Panc1 (cell line): ENCODE measurements around the gene B3GLCT. TPM values are rescaled to one million over a fixed set of nuclear protein-coding genes. Genes with fewer than 3 reads are reported as not detected.

ENCODE experiments used
- ATAC-seq: fragments of 200-7000 bp; cut with Tn5 transposase; 2 replicates; pipeline ENCODE4 v1.9.1; 2020; ENCODE audit warnings: mild to moderate bottlenecking, moderate library complexity
- BruUV-seq: library from RNA; stranded (reverse); fragments of 400-500 nt; replicated peaks from 2 replicates; lab custom pipeline; 2021; lab: Mats Ljungman, UMichigan
- CTCF ChIA-PET: fragments of 300-600 bp; sonication (Branson Sonifier 250); formaldehyde crosslinking; loops from one replicate; lab custom pipeline; 2022; ENCODE audit warnings: antibody characterized with exemption; lab: Charles Lee
- POLR2A ChIA-PET: fragments of 300-600 bp; sonication (Branson Sonifier 250); formaldehyde crosslinking; loops from one replicate; lab custom pipeline; 2022; ENCODE audit warnings: antibody characterized with exemption; lab: Charles Lee
- DNase-seq: peaks from one replicate; pipeline ENCODE4 v3.0.0-alpha.2; 2010; ENCODE audit warnings: low read depth, low spot score
- H3K27ac ChIP-seq: 2 replicates; pipeline ENCODE4 v1.5.1; 2011; ENCODE audit warnings: mild to moderate bottlenecking, low read length, inconsistent platforms
- H3K27me3 ChIP-seq: fragments of 200-500 bp; sonication (Bioruptor generic); 2 replicates; pipeline ENCODE4 v1.6.0; 2014; ENCODE audit warnings: low read length, inconsistent platforms; ENCODE audit not compliant: control insufficient read depth, insufficient read depth
- H3K36me3 ChIP-seq: fragments of 200-500 bp; sonication (Bioruptor generic); 2 replicates; pipeline ENCODE4 v1.5.1; 2014; ENCODE audit warnings: inconsistent platforms, mild to moderate bottlenecking, low read length, moderate library complexity; ENCODE audit not compliant: control insufficient read depth, insufficient read depth
- H3K4me1 ChIP-seq: 2 replicates; pipeline ENCODE4 v1.5.1; 2011; ENCODE audit warnings: inconsistent platforms, mild to moderate bottlenecking, low read length, moderate library complexity; ENCODE audit not compliant: control insufficient read depth, insufficient read depth
- H3K4me3 ChIP-seq, 2 experiments: 2 replicates each; pipeline ENCODE4 v1.5.1; 2011 to 2012; ENCODE audit warnings: low read depth in 2 of 2, low read length in 2 of 2, mild to moderate bottlenecking in 2 of 2, inconsistent platforms in 1 of 2, moderate library complexity in 1 of 2
- H3K9me3 ChIP-seq: fragments of 200-500 bp; sonication (Bioruptor generic); 2 replicates; pipeline ENCODE4 v1.5.1; 2014; ENCODE audit warnings: low read depth, mild to moderate bottlenecking, inconsistent platforms, low read length, moderate library complexity; ENCODE audit not compliant: control insufficient read depth, insufficient read depth
- POLR2AphosphoS5 ChIP-seq: IDR thresholded peaks from 2 replicates; pipeline ENCODE4 v1.6.1; 2012; ENCODE audit warnings: mild to moderate bottlenecking, low read depth, low read length, moderate library complexity
- SIN3A ChIP-seq: IDR thresholded peaks from 2 replicates; pipeline ENCODE4 v1.6.1; 2012; ENCODE audit warnings: low read depth, mild to moderate bottlenecking, low read length, moderate library complexity, borderline replicate concordance; ENCODE audit not compliant: insufficient read depth
- TCF7L2 ChIP-seq: IDR thresholded peaks from 2 replicates; pipeline ENCODE4 v1.6.1; 2011; ENCODE audit warnings: mild to moderate bottlenecking, low read depth, low read length, inconsistent platforms
- in situ Hi-C: cut with HindIII; loops from 2 replicates; pipeline ENCODE4 v1.10.0; 2016; ENCODE audit warnings: low sequenced_read_pairs, low pct_unique_long_range_greater_than_20kb
- intact Hi-C: fragments of 100-400 bp; cut with micrococcal nuclease; formaldehyde crosslinking; loops from one replicate; pipeline ENCODE4 v1.10.0; 2022; ENCODE audit not compliant: unreplicated experiment
- total RNA-seq: library from RNA; stranded (reverse); gene quantifications from one replicate; pipeline ENCODE4 v1.2.1, GENCODE V29; 2021; ENCODE audit not compliant: unreplicated experiment
- TF ChIP-seq, protein P1 (sequence below): fragments of 450-650 bp; IDR thresholded peaks from 2 replicates; pipeline ENCODE4 v1.5.1; 2017; ENCODE audit warnings: mild to moderate bottlenecking
- TF ChIP-seq, protein P2 (sequence below), 2 experiments: IDR thresholded peaks; 2 replicates each; pipeline ENCODE4 v1.6.1; 2011 to 2012; ENCODE audit warnings: low read depth in 2 of 2, control low read depth in 1 of 2, low read length in 1 of 2, mild to moderate bottlenecking in 1 of 2, moderate library complexity in 1 of 2; ENCODE audit not compliant: insufficient read depth in 1 of 2

Gene B3GLCT
- total RNA-seq, 1 experiment from 2014 or later = 16.5 TPM

DNA sequence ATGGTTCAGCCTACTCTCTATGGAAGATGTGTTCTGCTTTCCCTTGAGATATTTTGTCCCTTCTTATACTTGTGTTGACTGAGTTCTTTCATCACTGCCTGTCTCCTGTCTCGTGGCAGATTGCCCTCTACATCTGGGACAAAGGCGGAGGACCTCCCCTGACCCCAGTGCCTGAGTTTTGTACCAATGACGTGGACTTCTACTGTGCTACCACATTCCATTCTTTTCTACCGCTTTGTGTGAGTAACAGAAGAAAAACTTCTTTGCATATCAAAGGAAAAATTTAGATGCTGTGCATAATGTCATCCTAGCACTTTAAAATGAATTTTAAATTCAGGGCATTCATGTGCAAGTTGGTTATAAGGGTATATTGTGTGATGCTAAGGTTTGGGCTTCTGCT is 74.6 kb downstream of the B3GLCT start:
- POLR2A ChIA-PET = no interaction called here
- in situ Hi-C loops (no loop called here), intact Hi-C loops (no loop called here)
- CTCF ChIA-PET = no interaction called here
- no peaks in the 10 kb centered on the region for H3K4me1 ChIP-seq
- TF ChIP-seq, protein P1, sequence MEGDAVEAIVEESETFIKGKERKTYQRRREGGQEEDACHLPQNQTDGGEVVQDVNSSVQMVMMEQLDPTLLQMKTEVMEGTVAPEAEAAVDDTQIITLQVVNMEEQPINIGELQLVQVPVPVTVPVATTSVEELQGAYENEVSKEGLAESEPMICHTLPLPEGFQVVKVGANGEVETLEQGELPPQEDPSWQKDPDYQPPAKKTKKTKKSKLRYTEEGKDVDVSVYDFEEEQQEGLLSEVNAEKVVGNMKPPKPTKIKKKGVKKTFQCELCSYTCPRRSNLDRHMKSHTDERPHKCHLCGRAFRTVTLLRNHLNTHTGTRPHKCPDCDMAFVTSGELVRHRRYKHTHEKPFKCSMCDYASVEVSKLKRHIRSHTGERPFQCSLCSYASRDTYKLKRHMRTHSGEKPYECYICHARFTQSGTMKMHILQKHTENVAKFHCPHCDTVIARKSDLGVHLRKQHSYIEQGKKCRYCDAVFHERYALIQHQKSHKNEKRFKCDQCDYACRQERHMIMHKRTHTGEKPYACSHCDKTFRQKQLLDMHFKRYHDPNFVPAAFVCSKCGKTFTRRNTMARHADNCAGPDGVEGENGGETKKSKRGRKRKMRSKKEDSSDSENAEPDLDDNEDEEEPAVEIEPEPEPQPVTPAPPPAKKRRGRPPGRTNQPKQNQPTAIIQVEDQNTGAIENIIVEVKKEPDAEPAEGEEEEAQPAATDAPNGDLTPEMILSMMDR = no peak
- TF ChIP-seq SIN3A (no peak), POLR2AphosphoS5 (no peak), TCF7L2 (no peak)
- TF ChIP-seq, protein P2, sequence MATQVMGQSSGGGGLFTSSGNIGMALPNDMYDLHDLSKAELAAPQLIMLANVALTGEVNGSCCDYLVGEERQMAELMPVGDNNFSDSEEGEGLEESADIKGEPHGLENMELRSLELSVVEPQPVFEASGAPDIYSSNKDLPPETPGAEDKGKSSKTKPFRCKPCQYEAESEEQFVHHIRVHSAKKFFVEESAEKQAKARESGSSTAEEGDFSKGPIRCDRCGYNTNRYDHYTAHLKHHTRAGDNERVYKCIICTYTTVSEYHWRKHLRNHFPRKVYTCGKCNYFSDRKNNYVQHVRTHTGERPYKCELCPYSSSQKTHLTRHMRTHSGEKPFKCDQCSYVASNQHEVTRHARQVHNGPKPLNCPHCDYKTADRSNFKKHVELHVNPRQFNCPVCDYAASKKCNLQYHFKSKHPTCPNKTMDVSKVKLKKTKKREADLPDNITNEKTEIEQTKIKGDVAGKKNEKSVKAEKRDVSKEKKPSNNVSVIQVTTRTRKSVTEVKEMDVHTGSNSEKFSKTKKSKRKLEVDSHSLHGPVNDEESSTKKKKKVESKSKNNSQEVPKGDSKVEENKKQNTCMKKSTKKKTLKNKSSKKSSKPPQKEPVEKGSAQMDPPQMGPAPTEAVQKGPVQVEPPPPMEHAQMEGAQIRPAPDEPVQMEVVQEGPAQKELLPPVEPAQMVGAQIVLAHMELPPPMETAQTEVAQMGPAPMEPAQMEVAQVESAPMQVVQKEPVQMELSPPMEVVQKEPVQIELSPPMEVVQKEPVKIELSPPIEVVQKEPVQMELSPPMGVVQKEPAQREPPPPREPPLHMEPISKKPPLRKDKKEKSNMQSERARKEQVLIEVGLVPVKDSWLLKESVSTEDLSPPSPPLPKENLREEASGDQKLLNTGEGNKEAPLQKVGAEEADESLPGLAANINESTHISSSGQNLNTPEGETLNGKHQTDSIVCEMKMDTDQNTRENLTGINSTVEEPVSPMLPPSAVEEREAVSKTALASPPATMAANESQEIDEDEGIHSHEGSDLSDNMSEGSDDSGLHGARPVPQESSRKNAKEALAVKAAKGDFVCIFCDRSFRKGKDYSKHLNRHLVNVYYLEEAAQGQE (IDR thresholded peaks at IDR 0.05; ENCODE audit: insufficient read depth in 1 of 2, low read depth in 2 of 2, low read length in 1 of 2) = no peak
- H3K4me3 ChIP-seq = no peak overlapping the region
- H3K36me3 ChIP-seq = no peaks in the 10 kb centered on the region
- DNase-seq (no peak), ATAC-seq (no peak)
- no peaks in the 10 kb centered on the region for H3K27me3 ChIP-seq
- BruUV-seq = no TSS peak
- H3K27ac ChIP-seq = no peak overlapping the region
- H3K9me3 ChIP-seq = peaks cover 4% of the 10 kb centered on the region; the same call in 1 of the 2 replicates

DNA sequence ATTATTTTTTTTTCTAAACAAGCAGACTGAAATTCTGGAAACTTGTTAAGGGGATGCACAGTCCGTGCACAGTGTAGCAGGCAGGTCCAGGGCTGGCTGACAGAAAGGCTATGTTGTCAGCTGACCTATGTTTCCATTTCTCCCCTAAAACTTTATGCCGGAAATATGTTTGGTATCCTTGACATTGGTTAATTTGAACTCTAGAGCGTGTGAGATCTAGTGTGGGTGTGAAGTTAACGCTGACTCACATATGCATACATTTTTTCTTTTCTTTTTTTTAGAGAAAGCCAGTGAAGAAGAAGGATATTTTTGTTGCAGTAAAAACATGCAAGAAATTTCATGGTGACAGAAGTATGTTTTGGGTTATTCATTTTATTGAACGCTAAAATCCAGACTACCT is 76.6 kb downstream of the B3GLCT start:
- Histone ChIP-seq H3K27me3 (no peaks in the 10 kb centered on the region), H3K9me3 (no peaks in the 10 kb centered on the region), H3K4me3 (no peak overlapping the region), H3K36me3 (no peaks in the 10 kb centered on the region), H3K4me1 (no peaks in the 10 kb centered on the region), H3K27ac (no peak overlapping the region)
- TF ChIP-seq, protein P2 (IDR thresholded peaks at IDR 0.05; ENCODE audit: insufficient read depth in 1 of 2, low read depth in 2 of 2, low read length in 1 of 2) = no peak
- no peak for TF ChIP-seq TCF7L2
- TF ChIP-seq POLR2AphosphoS5 = no peak
- TF ChIP-seq SIN3A = no peak
- TF ChIP-seq, protein P1 = no peak
- intact Hi-C loops (no loop called here), in situ Hi-C loops (no loop called here)
- no TSS peak for BruUV-seq
- DNase-seq (no peak), ATAC-seq (no peak)
- CTCF ChIA-PET = no interaction called here
- POLR2A ChIA-PET = no interaction called here
